HG02870 (cell line): ENCODE results near the gene TTC34.

ENCODE experiments used
- ATAC-seq: cut with Tn5 transposase; IDR thresholded peaks from one replicate; pipeline ENCODE4 v1.9.1; 2021; ENCODE audit warnings: mild to moderate bottlenecking, moderate library complexity; ENCODE audit not compliant: unreplicated experiment

Gene TTC34

GRCh38 chr1:2801535-2802291 lies at the start of gene TTC34:
TSS of gene TTC34 (minus strand) at chr1:2801693. CDS start at chr1:2800827, 866 bp downstream.
- ATAC-seq = no peak

GRCh38 chr1:2850502-2850901 lies 49.0 kb upstream of the TTC34 start:
- ATAC-seq = no peak

GRCh38 chr1:2848006-2848670 lies 46.6 kb upstream of the TTC34 start:
- no peak for ATAC-seq

DNA sequence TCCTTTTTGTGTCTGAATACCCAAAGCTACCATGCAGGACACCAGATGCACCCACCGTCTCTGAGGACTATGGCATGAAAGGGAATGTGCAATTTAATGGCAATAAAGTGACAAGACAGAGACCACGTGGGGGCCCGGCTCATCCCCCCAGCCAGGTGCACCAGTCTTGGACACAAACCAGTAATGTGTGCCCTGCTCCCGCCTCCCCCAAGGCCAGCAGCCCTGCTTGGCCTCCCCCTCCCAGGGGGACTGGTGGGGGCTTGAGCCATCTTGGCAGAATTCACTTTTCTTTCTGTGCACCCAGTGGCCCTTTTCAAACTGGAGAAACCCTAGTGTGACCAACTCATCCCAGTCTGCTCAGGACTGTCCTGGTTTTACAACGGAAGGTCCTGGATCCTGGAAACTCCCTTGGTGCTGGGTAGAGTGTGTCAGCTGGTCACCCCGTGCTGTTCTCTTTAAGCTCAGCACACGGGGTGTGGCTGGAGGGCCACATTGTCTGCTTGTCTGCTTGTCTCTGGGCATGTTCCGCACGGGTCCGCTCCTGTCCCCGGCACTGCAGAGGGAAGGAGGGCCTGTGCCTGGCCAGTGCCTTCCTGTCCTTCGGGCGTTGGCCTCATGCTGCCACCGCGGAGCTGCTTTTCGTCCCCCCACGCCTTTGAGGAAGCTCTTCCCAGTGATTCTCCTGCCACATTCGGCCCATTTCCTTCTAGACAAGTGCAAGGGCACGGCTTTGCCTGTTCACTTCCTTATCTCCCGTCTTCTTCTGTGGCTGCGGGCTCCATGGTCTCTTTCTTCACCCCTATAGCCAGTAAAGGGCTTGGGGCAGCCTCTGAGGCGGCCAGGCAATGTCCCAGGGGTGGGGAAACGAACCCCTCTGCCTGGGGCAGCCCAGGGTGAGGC lies 45.8 kb upstream of the TTC34 start:
- no peak for ATAC-seq

DNA sequence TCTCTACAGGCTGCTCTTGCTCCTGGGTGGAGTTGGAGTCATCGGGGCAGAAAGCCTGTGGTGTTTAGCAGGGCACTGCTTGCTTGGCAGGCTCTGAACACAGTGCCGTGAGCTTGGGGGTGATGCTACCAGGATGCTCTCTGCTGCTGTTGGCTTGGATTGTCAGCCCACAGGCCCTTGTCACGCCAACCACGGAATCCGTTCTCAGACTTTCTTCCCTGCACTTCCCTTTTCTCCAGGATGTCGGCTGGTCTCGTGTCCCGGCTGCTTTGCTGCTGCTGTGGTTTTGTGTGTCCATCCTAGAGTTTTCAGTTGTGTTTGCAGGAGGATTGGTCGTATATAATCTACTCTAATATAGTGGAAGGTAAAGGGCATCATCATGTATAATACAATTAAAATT lies 44.4 kb upstream of the TTC34 start:
- no peak for ATAC-seq

- ATAC-seq = no peak
Observed at GRCh38 chr1:2840036-2840809, 38.7 kb upstream of the TTC34 start.

- ATAC-seq = no peak
Observed at GRCh38 chr1:2837823-2838222, 36.3 kb upstream of the TTC34 start.

GRCh38 chr1:2837316-2837715 lies 35.8 kb upstream of the TTC34 start:
- ATAC-seq = no peak

- no peak for ATAC-seq
Observed at GRCh38 chr1:2836333-2836970, 35.0 kb upstream of the TTC34 start.

GRCh38 chr1:2835650-2836159 lies 34.2 kb upstream of the TTC34 start:
- ATAC-seq = no peak

GRCh38 chr1:2834741-2835564 lies 33.5 kb upstream of the TTC34 start:
- no peak for ATAC-seq

- ATAC-seq = no peak
Observed at GRCh38 chr1:2834146-2834475, 32.6 kb upstream of the TTC34 start.

- no peak for ATAC-seq
Observed at GRCh38 chr1:2833454-2834145, 32.1 kb upstream of the TTC34 start.

GRCh38 chr1:2832506-2833453 lies 31.3 kb upstream of the TTC34 start:
- ATAC-seq = no peak

GRCh38 chr1:2831596-2832212 lies 30.2 kb upstream of the TTC34 start:
- no peak for ATAC-seq

GRCh38 chr1:2830761-2831425 lies 29.4 kb upstream of the TTC34 start:
- ATAC-seq = no peak
